ENCODE results near the gene BLOC1S6.

DNA sequence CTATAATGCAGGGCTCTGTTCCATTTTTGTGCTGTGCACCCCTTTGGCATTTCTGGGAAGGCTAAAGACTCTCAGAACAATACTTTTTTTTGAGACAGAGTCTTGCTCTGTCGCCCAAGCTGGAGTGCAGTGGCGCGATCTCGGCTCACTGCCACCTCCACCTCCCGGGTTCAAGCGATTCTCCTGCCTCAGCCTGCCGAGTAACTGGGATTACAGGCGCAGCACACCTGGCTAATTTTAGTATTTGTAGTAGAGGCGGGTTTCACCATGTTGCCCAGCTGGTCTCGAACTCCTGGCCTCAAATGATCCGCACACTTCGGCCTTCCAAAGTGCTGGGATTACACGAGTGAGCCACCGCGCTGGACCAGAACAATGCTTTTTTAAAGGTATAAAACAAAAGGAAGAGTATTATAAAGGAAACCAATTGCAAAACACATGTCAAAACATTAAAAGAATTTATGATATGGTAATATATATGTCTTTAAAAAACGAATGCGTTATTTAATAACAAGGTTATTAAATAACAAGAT is 48.6 kb downstream of the BLOC1S6 start:
- TF ChIP-seq, protein P1, sequence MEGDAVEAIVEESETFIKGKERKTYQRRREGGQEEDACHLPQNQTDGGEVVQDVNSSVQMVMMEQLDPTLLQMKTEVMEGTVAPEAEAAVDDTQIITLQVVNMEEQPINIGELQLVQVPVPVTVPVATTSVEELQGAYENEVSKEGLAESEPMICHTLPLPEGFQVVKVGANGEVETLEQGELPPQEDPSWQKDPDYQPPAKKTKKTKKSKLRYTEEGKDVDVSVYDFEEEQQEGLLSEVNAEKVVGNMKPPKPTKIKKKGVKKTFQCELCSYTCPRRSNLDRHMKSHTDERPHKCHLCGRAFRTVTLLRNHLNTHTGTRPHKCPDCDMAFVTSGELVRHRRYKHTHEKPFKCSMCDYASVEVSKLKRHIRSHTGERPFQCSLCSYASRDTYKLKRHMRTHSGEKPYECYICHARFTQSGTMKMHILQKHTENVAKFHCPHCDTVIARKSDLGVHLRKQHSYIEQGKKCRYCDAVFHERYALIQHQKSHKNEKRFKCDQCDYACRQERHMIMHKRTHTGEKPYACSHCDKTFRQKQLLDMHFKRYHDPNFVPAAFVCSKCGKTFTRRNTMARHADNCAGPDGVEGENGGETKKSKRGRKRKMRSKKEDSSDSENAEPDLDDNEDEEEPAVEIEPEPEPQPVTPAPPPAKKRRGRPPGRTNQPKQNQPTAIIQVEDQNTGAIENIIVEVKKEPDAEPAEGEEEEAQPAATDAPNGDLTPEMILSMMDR (IDR thresholded peaks at IDR 0.05) = no peak
- no peak for TF ChIP-seq EP300 (IDR thresholded peaks at IDR 0.05)
